Heart left ventricle (tissue), 13 donors: ENCODE data around the gene ARHGAP10.

Experiments used
- POLR2A ChIP-seq, 2 donors: fragments of 450-650 bp; IDR thresholded peaks; one replicate each; pipeline ENCODE4 v1.6.1; 2017; ENCODE audit warnings: antibody characterized with exemption in 2 of 2, mild to moderate bottlenecking in 2 of 2, moderate library complexity in 2 of 2
- TF ChIP-seq, protein P1 (sequence below), 12 donors: fragments of 200-600 bp; sonication (generic) in 4 of 12; IDR thresholded peaks; one replicate each; pipeline versions ENCODE4 v1.5.0 to v1.8.0; 2018 to 2022; ENCODE audit warnings: antibody characterized with exemption in 12 of 12, mild to moderate bottlenecking in 5 of 12
- donor health status: ischemic (EF 13 %, LVEDD 7.1; RV severe dilation, severe dysfunction).
- donor health status: DM: no; HTN: yes; CAD: no.
- donor health status: DM: no; HTN: no; CAD: no.
- donor health status: ischemic (EF 25% LVEDD 6.9; RV normal size, moderate dysfunction).
- donor health status: ischemic (EF 25% LVEDD 5.7; RV mildly dilated, moderate dysfunction).
- donor health status: ischemic (EF 35%, LVEDD 5.7; RV mildly dilated, moderate dysfunction).
- donor health status: nonischemic (EF 11% LVEDD 7.7; RV severe dilation, severe dysfunction).
- donor health status: DM: yes; HTN: yes; CAD: no.
- donor health status: PGD.
- donor health status: ischemic (EF 29% LVEDD 5.4; RV normal size, mild dysfunction).
- donor health status: nonischemic (EF 23%, LVEDD 6.1; RV moderate dilation, normal function).

DNA sequence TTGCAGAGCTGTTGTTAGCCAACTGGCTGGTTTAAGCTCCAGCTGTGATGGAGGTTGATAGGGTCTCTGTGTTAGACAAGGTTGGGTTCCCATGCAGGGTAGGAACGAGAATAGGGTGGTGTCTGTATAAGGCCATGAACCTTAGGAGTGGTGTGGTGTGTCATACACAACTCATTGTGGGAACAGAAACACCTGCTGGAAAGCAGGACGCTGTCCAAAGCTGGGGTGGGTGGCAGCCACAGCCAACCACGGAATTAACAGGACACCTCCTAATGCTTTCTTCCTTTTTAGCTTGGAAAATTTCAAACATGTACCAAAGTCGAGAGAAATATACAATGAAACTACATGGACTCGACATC is 94.4 kb downstream of the ARHGAP10 start:
- TF ChIP-seq, protein P1, sequence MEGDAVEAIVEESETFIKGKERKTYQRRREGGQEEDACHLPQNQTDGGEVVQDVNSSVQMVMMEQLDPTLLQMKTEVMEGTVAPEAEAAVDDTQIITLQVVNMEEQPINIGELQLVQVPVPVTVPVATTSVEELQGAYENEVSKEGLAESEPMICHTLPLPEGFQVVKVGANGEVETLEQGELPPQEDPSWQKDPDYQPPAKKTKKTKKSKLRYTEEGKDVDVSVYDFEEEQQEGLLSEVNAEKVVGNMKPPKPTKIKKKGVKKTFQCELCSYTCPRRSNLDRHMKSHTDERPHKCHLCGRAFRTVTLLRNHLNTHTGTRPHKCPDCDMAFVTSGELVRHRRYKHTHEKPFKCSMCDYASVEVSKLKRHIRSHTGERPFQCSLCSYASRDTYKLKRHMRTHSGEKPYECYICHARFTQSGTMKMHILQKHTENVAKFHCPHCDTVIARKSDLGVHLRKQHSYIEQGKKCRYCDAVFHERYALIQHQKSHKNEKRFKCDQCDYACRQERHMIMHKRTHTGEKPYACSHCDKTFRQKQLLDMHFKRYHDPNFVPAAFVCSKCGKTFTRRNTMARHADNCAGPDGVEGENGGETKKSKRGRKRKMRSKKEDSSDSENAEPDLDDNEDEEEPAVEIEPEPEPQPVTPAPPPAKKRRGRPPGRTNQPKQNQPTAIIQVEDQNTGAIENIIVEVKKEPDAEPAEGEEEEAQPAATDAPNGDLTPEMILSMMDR (IDR thresholded peaks at IDR 0.05) = no peak
- no peak for TF ChIP-seq POLR2A (IDR thresholded peaks at IDR 0.05)
